Activated T-cell treated with anti-CD3 and anti-CD28 coated beads, Interleukin-2, amount 50 U/mL, for 72 hours (primary cell): ENCODE results near the gene MGRN1. TPM values are rescaled to one million over a fixed set of nuclear protein-coding genes. Genes with fewer than 3 reads are reported as not detected.

Experiments used
- ATAC-seq, 2 donors: fragments of 150-1000 bp; cut with Tn5 transposase; replicated peaks in 1 of 2; 2 replicates each; pipeline ENCODE4 v1.10.0; 2021; ENCODE audit warnings: moderate library complexity in 2 of 2, mild to moderate bottlenecking in 1 of 2
- DNase-seq, 2 donors: peaks; one replicate each; pipeline ENCODE4 v3.0.0; 2021 to 2022; ENCODE audit warnings: mixed read lengths in 1 of 2
- H3K27ac Mint-ChIP-seq: one replicate; pipeline ENCODE4 v1.8.0; 2022; ENCODE audit warnings: mild to moderate bottlenecking, moderate library complexity, mixed read lengths
- H3K27me3 Mint-ChIP-seq: one replicate; pipeline ENCODE4 v1.8.0; 2022; ENCODE audit warnings: low read depth, mixed read lengths
- H3K36me3 Mint-ChIP-seq, 2 donors: one replicate each; pipeline ENCODE4 v1.8.0; 2022; ENCODE audit warnings: mixed read lengths in 2 of 2, mild to moderate bottlenecking in 1 of 2; ENCODE audit not compliant: insufficient read depth in 2 of 2
- H3K4me1 Mint-ChIP-seq: one replicate; pipeline ENCODE4 v1.8.0; 2022; ENCODE audit warnings: low read depth, mixed read lengths
- H3K4me3 Mint-ChIP-seq, 2 donors: one replicate each; pipeline ENCODE4 v1.8.0; 2022; ENCODE audit warnings: mild to moderate bottlenecking in 2 of 2, mixed read lengths in 2 of 2, moderate library complexity in 2 of 2
- H3K9me3 Mint-ChIP-seq, 2 donors: one replicate each; pipeline ENCODE4 v1.8.0; 2022; ENCODE audit warnings: mixed read lengths in 2 of 2
- total RNA-seq, 2 donors: library from RNA; stranded (reverse); gene quantifications; one replicate each; pipeline ENCODE4 v1.2.3, GENCODE V29; 2022

Gene MGRN1
- total RNA-seq: 100 to 1,000 TPM; 107 to 116 TPM

DNA sequence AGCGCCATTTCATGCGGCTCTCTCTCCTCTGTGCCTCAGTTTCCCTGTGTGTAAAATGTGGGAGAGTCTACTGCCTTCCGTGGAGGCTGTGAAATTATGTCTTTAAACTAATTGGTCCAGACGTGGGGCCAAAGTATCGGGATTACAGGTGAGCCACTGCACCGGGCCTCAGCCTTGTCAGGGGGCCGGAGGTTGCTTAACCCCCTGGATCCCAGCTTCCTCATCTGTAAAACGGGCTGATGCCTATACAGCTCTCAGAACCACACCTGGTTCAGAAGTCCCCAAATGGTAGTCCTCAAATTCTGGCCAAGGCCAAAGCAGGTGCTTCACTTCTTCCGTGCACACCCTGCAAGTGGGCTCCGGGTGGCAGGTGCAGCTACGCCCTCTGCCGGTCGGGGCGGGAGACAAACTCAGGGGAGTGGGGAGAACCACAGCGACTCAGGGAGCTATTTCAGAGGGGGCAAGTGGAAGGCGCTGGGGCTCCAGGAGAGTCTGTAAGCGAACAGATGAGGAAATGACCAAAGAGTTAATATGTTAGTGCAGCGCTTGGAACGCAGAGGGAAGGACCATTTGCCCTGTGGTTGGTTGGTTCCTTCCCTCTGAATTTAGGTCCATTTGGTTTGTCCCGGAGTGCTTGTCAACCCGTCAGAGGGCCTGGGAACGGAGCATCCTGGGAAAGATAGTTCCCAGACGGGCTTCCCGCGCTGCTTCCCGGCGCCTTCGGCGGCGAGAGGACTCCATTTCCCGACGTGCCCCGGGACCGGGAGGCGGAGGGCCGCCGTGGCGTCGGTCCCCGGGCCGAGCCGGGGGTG, at the start of gene MGRN1:
Gene MGRN1, plus strand, starts transcription at position 812 of the 812 bp plus-strand sequence. CDS start 135 bp downstream, outside the sequence.
- Mint-ChIP-seq H3K4me3 (peak within 1 kb of the TSS; percentile 98), H3K4me1 (peaks cover 38% of the 10 kb centered on the region), H3K36me3 (peaks cover 4 to 8% of the 10 kb centered on the region in 2 donors), H3K9me3 (no peaks in the 10 kb centered on the region), H3K27ac (peak within 1 kb of the TSS; percentile 96), H3K27me3 (no peaks in the 10 kb centered on the region)
- DNase-seq (peak; percentile 92 to 94), ATAC-seq (peak; percentile 84 to 85)

- DNase-seq: no peak
- H3K27ac Mint-ChIP-seq: no peak overlapping the region
- no peak for ATAC-seq
Observed at GRCh38 chr16:4574919-4575705, 49.5 kb upstream of the MGRN1 start.

DNA sequence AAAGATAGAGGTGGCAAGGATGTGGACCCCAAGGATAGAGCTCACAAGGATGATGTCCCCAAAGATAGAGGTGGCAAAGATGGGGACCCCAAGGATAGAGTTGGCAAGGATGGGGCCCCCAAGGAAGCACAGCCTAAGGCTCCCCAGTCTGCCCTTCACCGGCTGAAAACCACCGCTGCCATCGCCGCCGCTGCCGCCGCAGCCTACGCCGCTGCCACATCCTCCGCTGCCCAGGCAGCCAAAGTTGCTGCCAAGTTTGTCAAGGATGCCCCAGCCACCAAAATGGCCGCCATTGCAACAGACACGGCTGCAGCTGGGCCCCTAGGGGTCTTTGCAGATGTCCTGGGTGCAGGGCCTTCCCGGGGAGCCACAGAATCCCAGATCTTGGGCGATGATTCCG, 48.6 kb upstream of the MGRN1 start:
- ATAC-seq (no peak), DNase-seq (no peak)
- no peaks in the 10 kb centered on the region for H3K36me3 Mint-ChIP-seq
- H3K4me3 Mint-ChIP-seq: no peak overlapping the region
- H3K4me1 Mint-ChIP-seq: no peaks in the 10 kb centered on the region
- no peaks in the 10 kb centered on the region for H3K9me3 Mint-ChIP-seq
- H3K27me3 Mint-ChIP-seq: no peaks in the 10 kb centered on the region
- no peak overlapping the region for H3K27ac Mint-ChIP-seq

More at GRCh38 chr16:4574919-4575705, 49.5 kb upstream of the MGRN1 start:
- Mint-ChIP-seq H3K27me3 (no peaks in the 10 kb centered on the region), H3K9me3 (no peaks in the 10 kb centered on the region), H3K4me1 (no peaks in the 10 kb centered on the region), H3K4me3 (no peak overlapping the region), H3K36me3 (no peaks in the 10 kb centered on the region)

DNA sequence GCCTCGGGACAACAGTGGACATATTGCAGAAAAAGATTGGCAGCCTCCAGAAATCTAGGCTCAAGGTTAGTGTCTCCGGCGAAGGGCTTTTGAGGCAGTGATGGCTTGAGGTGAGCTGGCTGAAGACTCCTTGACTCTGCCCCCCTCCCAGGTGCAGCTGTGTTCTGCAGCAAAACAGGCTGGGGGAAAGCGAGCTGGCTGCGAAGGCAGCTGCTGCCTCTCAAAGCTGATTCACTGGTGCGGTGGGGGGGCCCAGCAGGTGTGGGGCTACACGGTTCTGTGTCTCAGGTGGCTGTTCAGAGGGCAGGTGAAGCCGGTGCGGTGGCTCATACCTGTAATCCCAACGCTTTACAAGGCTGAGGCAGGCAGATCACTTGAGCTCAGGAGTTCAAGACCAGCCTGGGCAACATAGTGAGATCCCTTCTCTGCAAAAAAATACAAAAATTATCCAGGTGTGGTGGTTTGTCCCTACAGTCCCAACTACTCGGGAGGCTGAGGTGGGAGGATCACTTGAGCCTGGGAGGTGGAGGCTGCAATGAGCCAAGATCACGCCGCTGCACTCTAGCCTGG, 45.6 kb upstream of the MGRN1 start:
- DNase-seq (no peak), ATAC-seq (no peak)
- H3K4me1 Mint-ChIP-seq: no peaks in the 10 kb centered on the region
- no peak overlapping the region for H3K4me3 Mint-ChIP-seq
- H3K36me3 Mint-ChIP-seq: no peaks in the 10 kb centered on the region
- no peaks in the 10 kb centered on the region for H3K9me3 Mint-ChIP-seq
- H3K27ac Mint-ChIP-seq: no peak overlapping the region
- H3K27me3 Mint-ChIP-seq: no peaks in the 10 kb centered on the region

DNA sequence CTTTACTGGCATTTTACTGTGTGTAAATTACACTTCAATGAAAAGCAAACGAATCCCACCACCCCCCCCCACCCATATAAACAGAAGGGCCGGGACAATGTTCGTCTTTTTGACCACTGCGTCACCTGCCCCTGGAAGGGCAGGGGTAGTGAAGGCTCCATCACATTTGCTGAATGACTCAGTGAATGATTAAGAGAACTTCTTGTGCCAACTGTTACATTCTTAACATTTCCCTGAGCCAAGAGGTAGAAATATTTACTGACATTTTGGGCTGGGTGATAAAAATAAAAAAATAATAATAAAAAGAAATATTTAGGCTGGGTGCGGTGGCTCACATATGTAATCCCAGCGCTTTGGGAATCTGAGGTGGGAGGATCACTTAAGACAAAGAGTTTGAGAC, 44.4 kb upstream of the MGRN1 start:
- no peak for ATAC-seq
- H3K9me3 Mint-ChIP-seq: no peaks in the 10 kb centered on the region
- no peak for DNase-seq
- no peaks in the 10 kb centered on the region for H3K4me1 Mint-ChIP-seq
- no peak overlapping the region for H3K27ac Mint-ChIP-seq
- H3K27me3 Mint-ChIP-seq: no peaks in the 10 kb centered on the region
- H3K36me3 Mint-ChIP-seq: no peaks in the 10 kb centered on the region
- H3K4me3 Mint-ChIP-seq: no peak overlapping the region

GRCh38 chr16:4583906-4584305, 40.7 kb upstream of the MGRN1 start:
- Mint-ChIP-seq H3K27me3 (peaks cover 14% of the 10 kb centered on the region), H3K4me1 (peaks cover 5% of the 10 kb centered on the region), H3K36me3 (no peaks in the 10 kb centered on the region), H3K9me3 (peaks cover 0 to 2% of the 10 kb centered on the region in 2 donors), H3K4me3 (no peak overlapping the region), H3K27ac (no peak overlapping the region)
- DNase-seq (no peak), ATAC-seq (no peak)

GRCh38 chr16:4586291-4586690, 38.3 kb upstream of the MGRN1 start:
- H3K4me3 Mint-ChIP-seq: no peak overlapping the region
- no peaks in the 10 kb centered on the region for H3K36me3 Mint-ChIP-seq

DNA sequence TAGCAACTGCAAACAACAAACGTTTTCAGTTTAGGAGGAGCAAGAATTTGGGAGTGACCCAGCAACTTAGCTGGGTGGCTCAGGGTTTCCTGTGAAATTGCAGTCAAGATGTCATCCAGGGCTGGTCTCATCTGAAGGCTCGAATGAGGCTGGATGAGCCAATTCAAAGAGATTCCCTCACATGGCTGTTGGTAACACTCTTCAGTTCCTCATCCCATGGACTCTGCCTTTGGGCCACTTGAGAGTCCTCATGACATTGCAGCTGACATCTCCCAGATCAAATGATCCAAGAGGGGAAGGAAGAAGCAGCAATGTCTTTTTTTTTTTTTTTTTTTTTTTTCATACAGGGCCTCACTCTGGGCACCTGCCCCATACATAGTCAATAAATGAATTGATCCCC, 36.2 kb upstream of the MGRN1 start:
- peaks cover 0 to 2% of the 10 kb centered on the region in 2 donors for H3K9me3 Mint-ChIP-seq
- H3K27ac Mint-ChIP-seq: no peak overlapping the region
- peaks cover 14% of the 10 kb centered on the region for H3K27me3 Mint-ChIP-seq
- ATAC-seq (no peak), DNase-seq (no peak)
- H3K4me3 Mint-ChIP-seq: no peak overlapping the region
- no peaks in the 10 kb centered on the region for H3K36me3 Mint-ChIP-seq
- peaks cover 5% of the 10 kb centered on the region for H3K4me1 Mint-ChIP-seq

More at GRCh38 chr16:4586291-4586690, 38.3 kb upstream of the MGRN1 start:
- H3K4me1 Mint-ChIP-seq: peaks cover 5% of the 10 kb centered on the region
- peaks cover 14% of the 10 kb centered on the region for H3K27me3 Mint-ChIP-seq
- DNase-seq (no peak), ATAC-seq (no peak)
- peaks cover 0 to 2% of the 10 kb centered on the region in 2 donors for H3K9me3 Mint-ChIP-seq
- H3K27ac Mint-ChIP-seq: no peak overlapping the region

DNA sequence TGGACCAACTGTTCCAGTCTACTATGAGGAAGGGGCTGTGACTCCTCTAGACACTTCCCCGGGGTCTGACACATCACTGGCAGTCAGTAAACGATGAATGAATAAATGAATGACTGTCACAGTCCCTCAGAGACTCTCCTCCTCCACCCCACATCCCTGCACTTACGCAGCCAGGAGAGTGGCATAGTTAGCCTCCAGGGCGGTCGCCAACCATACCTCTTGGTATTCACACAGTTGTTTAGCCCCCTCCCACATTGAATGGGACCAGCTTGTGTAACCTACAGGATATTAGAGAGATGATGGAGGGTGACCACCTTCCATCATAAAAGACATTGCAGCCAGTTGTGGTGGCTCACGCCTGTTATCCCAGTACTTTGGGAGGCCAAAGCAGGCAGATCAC, 35.7 kb upstream of the MGRN1 start:
- H3K9me3 Mint-ChIP-seq: peaks cover 0 to 2% of the 10 kb centered on the region in 2 donors
- DNase-seq (no peak), ATAC-seq (no peak)
- H3K36me3 Mint-ChIP-seq: no peaks in the 10 kb centered on the region
- peaks cover 14% of the 10 kb centered on the region for H3K27me3 Mint-ChIP-seq
- no peak overlapping the region for H3K27ac Mint-ChIP-seq
- peaks cover 5% of the 10 kb centered on the region for H3K4me1 Mint-ChIP-seq
- H3K4me3 Mint-ChIP-seq: no peak overlapping the region

DNA sequence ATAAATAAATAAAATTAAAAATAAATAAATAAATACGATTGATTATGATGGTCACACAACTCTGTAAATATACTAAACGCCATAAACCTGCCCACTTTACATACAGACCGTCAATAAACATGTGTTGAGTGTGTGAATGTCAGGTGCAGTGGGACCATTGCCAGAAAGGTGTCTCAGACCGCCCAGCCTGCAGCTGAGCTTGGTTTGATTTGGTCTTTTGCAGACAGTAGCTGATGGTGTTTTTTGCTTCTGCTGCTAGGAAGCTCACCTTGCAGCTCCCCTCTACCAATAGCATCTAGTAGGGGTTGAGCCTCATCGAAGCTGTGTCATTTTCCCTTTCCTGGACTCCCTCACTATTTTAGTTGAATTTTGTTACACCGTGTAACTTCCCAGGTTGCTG, 33.4 kb upstream of the MGRN1 start:
- peaks cover 0 to 2% of the 10 kb centered on the region in 2 donors for H3K9me3 Mint-ChIP-seq
- H3K27me3 Mint-ChIP-seq: peaks cover 5% of the 10 kb centered on the region
- H3K4me1 Mint-ChIP-seq: no peaks in the 10 kb centered on the region
- H3K4me3 Mint-ChIP-seq: no peak overlapping the region
- H3K27ac Mint-ChIP-seq: no peak overlapping the region
- DNase-seq: no peak
- H3K36me3 Mint-ChIP-seq: no peaks in the 10 kb centered on the region
- ATAC-seq: no peak

GRCh38 chr16:4591706-4592470, 32.7 kb upstream of the MGRN1 start:
- H3K27me3 Mint-ChIP-seq: no peaks in the 10 kb centered on the region
- DNase-seq: no peak
- ATAC-seq: no peak
- H3K27ac Mint-ChIP-seq: no peak overlapping the region
- H3K9me3 Mint-ChIP-seq: peaks cover 0 to 2% of the 10 kb centered on the region in 2 donors
- H3K36me3 Mint-ChIP-seq: no peaks in the 10 kb centered on the region
- H3K4me1 Mint-ChIP-seq: no peaks in the 10 kb centered on the region
- no peak overlapping the region for H3K4me3 Mint-ChIP-seq

DNA sequence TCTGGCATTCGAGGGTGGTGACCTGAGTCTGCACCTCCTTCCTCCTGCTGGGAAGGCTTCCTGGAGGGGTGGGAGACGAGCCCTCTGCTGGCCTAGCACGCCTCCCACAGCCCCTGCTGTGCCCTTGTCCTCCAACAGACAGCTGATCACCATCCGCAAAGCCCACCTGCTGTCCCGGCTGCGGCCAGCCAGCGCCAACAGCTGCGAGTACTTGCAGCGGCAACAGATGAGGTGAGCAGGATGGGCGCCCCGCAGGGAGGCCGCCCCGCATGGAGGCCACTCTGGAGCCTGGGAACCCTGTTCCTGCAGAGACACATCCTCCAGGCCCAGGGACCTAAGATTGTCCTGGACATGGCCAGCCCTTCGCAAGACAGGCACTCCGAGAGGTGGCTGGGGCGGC, 31.5 kb upstream of the MGRN1 start:
- no peaks in the 10 kb centered on the region for H3K4me1 Mint-ChIP-seq
- H3K27ac Mint-ChIP-seq: no peak overlapping the region

More for the DNA sequence above, 31.5 kb upstream of the MGRN1 start:
- no peak for DNase-seq
- no peaks in the 10 kb centered on the region for H3K36me3 Mint-ChIP-seq
- H3K27me3 Mint-ChIP-seq: no peaks in the 10 kb centered on the region
- no peak overlapping the region for H3K4me3 Mint-ChIP-seq
- H3K9me3 Mint-ChIP-seq: peaks cover 0 to under 1% of the 10 kb centered on the region in 2 donors
- ATAC-seq: no peak
